Naive thymus-derived CD4-positive, alpha-beta T cell (primary cell): ENCODE results near the gene DCAF11. TPM values are rescaled to one million over a fixed set of nuclear protein-coding genes. Genes with fewer than 3 reads are reported as not detected.

Source experiments
- ATAC-seq: fragments of 150-1000 bp; cut with Tn5 transposase; 2 replicates; pipeline ENCODE4 v1.10.0; 2021; ENCODE audit warnings: mild to moderate bottlenecking, moderate library complexity
- CTCF ChIA-PET: fragments of 350-600 bp; sonication (Branson Sonifier 250); formaldehyde crosslinking; loops from one replicate; lab custom pipeline; 2021; ENCODE audit warnings: antibody characterized with exemption; lab: Charles Lee
- POLR2A ChIA-PET: fragments of 350-600 bp; sonication (Branson Sonifier 250); formaldehyde crosslinking; loops from one replicate; lab custom pipeline; 2021; ENCODE audit warnings: antibody characterized with exemption, inconsistent platforms; lab: Charles Lee
- DNase-seq, 9 donors: peaks; one replicate each; pipeline versions ENCODE4 v3.0.0 to v3.0.0-alpha.2; 2020 to 2022; ENCODE audit warnings: mixed read lengths in 1 of 9
- H3K27ac ChIP-seq: one replicate; pipeline ENCODE4 v1.7.0; 2013; ENCODE audit warnings: mild to moderate bottlenecking, low read depth, low read length, moderate library complexity
- H3K27me3 ChIP-seq, 2 donors: one replicate each; pipeline ENCODE4 v1.7.0; 2013; ENCODE audit warnings: low read length in 2 of 2, mild to moderate bottlenecking in 2 of 2, moderate library complexity in 2 of 2; ENCODE audit not compliant: control insufficient read depth in 2 of 2, insufficient read depth in 2 of 2
- H3K36me3 ChIP-seq, 3 experiments: 1 replicate in 2 of 3; 2 replicates in 1 of 3; pipeline ENCODE4 v1.7.0; 2013; ENCODE audit warnings: low read length in 3 of 3, mild to moderate bottlenecking in 3 of 3, moderate library complexity in 1 of 3; ENCODE audit not compliant: insufficient read depth in 3 of 3, control insufficient read depth in 2 of 3
- H3K4me1 ChIP-seq, 2 donors: one replicate each; pipeline ENCODE4 v1.7.0; 2013; ENCODE audit warnings: low read length in 2 of 2, mild to moderate bottlenecking in 2 of 2, moderate library complexity in 1 of 2; ENCODE audit not compliant: control insufficient read depth in 2 of 2, insufficient read depth in 2 of 2
- H3K4me3 ChIP-seq: 2 replicates; pipeline ENCODE4 v1.7.0; 2013; ENCODE audit warnings: mild to moderate bottlenecking, low read length
- H3K9me3 ChIP-seq, 3 experiments: 1 replicate in 2 of 3; 2 replicates in 1 of 3; pipeline ENCODE4 v1.7.0; 2013; ENCODE audit warnings: low read length in 3 of 3; ENCODE audit not compliant: control insufficient read depth in 2 of 3
- H3K27ac Mint-ChIP-seq, 9 donors: one replicate each; pipeline ENCODE4 v1.8.0; 2020 to 2022; ENCODE audit warnings: mixed read lengths in 9 of 9, mild to moderate bottlenecking in 8 of 9, moderate library complexity in 5 of 9, inconsistent platforms in 2 of 9
- H3K27me3 Mint-ChIP-seq, 5 donors: one replicate each; pipeline ENCODE4 v1.8.0; 2021 to 2022; ENCODE audit warnings: mixed read lengths in 5 of 5, mild to moderate bottlenecking in 1 of 5
- H3K36me3 Mint-ChIP-seq, 5 donors: one replicate each; pipeline ENCODE4 v1.8.0; 2020 to 2022; ENCODE audit warnings: mixed read lengths in 5 of 5, mild to moderate bottlenecking in 3 of 5, inconsistent platforms in 1 of 5
- H3K4me1 Mint-ChIP-seq, 7 donors: one replicate each; pipeline ENCODE4 v1.8.0; 2020 to 2022; ENCODE audit warnings: mixed read lengths in 7 of 7, mild to moderate bottlenecking in 3 of 7, inconsistent platforms in 1 of 7
- H3K4me3 Mint-ChIP-seq, 10 donors: one replicate each; pipeline ENCODE4 v1.8.0; 2020 to 2022; ENCODE audit warnings: mild to moderate bottlenecking in 10 of 10, mixed read lengths in 10 of 10, moderate library complexity in 6 of 10, inconsistent platforms in 2 of 10
- H3K9me3 Mint-ChIP-seq, 11 donors: one replicate each; pipeline ENCODE4 v1.8.0; 2020 to 2022; ENCODE audit warnings: mixed read lengths in 11 of 11, mild to moderate bottlenecking in 4 of 11, inconsistent platforms in 1 of 11, moderate library complexity in 1 of 11
- intact Hi-C, 2 donors: fragments of 100-400 bp; cut with micrococcal nuclease; formaldehyde crosslinking; loops; one replicate each; pipeline ENCODE4 v1.15.1; 2023
- polyA plus RNA-seq, 2 donors: library from polyadenylated mRNA; unstranded; fragments of 300-500 nt; fragmentation: Illumina TruSeq; gene quantifications; one replicate each; pipeline ENCODE4 v1.2.3, GENCODE V29; 2021
- total RNA-seq, 6 experiments: library from RNA in 5 of 6; stranded (reverse) in 5 of 6; gene quantifications; 1 replicate in 5 of 6; 2 replicates in 1 of 6; pipeline ENCODE4 v1.2.3 and lab custom pipeline; 2021 to 2026

The DCAF11 gene
- total and polyA plus RNA-seq, 7 experiments from 2014 or later: 69.1 to 97.0 (median 83.3) TPM

DNA sequence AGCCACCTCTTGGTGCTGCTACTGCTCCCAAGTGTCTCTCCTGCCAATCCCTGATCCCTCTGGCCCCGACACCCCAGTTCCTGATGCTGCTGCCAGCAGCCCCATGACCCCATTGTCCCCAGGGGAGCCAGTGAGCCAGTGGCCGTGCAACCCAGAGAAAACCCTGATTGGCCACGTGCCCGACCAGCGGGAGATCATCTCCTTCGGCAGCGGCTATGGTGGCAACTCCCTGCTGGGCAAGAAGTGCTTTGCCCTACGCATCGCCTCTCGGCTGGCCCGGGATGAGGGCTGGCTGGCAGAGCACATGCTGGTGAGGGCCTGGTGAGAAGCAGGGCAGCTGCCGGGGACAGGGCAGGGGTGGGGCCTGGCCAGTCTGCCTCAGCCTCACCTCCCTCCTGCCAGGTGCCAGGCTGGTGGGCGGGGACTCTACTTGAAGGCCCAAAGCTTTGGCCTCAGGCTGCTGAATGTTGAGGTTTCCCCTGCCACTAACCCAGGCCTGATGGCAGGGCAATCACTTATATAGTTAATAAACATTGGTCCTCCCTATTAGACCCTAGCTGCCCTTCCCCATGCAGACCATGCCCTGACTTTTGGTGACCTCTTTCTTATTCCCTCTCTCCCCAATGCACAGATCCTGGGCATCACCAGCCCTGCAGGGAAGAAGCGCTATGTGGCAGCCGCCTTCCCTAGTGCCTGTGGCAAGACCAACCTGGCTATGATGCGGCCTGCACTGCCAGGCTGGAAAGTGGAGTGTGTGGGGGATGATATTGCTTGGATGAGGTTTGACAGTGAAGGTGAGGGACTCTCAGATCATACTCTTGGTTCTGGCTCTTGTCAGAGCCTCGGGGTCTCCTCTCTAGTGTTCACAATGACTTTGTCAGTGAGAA, 15.4 kb upstream of the DCAF11 start:
- Mint-ChIP-seq H3K9me3 (no peaks in the 10 kb centered on the region), H3K27me3 (no peaks in the 10 kb centered on the region), H3K27ac (peak overlapping the region in 3 of 9 donors; percentile 9 to 65 (median 34)), H3K36me3 (peaks cover 0 to 43% (median 6%) of the 10 kb centered on the region in 5 donors), H3K4me3 (no peak overlapping the region), H3K4me1 (peaks cover 17 to 24% (median 19%) of the 10 kb centered on the region in 7 donors)
- DNase-seq (no peak), ATAC-seq (no peak)
- no peak overlapping the region for H3K27ac ChIP-seq
- H3K4me1 ChIP-seq: peaks cover 6 to 10% of the 10 kb centered on the region in 2 donors
- ChIA-PET POLR2A (no interaction called here), CTCF (interaction anchor here (11.7 kb wide), 1 partner anchor 43 kb away, joined by 246 read pairs; the partner anchor contains the start of gene CARMIL3)
- no peaks in the 10 kb centered on the region for H3K9me3 ChIP-seq
- no peaks in the 10 kb centered on the region for H3K27me3 ChIP-seq
- no peak overlapping the region for H3K4me3 ChIP-seq
- H3K36me3 ChIP-seq: peaks cover 0 to 50% (median 5%) of the 10 kb centered on the region in 3 experiments
- intact Hi-C loops: no loop called here

DNA sequence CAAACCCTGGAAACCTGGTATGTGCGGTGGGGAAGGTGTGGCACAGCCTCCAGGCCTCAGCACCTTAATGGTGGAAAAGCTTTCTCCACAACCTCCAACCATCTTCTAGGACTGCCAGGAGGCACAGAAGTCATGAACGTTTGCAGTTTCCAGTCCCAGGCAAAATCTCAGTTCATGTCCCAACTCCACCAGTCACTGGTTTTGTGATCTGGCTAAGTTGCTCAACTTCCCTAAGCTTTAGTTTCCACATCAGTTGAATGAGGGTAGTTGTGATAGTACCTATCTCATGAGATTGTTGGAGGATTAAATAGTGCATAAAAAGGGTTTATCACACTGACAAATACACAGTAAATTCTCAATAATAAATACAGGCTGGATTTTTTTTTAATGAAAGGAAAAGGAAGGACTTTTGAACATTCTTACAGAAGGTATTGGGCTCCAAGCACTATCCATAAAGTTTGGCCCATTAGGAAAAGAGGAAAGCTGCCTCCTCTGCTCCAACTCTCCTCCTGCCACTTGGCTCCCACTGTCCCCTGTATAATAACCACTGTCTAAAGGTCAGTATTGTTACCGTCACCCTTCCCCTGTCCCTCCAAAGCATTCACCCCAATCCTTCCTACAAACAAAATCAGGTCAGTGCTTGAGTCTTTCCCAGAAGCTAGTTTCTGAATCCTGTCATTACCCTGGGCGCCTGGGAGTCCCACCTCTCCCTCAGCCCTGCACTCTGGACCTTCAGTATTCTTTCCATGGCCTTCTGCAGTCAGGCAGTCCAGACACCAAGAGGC, 14.2 kb upstream of the DCAF11 start:
- H3K27ac Mint-ChIP-seq: peak overlapping the region in 2 of 9 donors; percentile 15 to 34
- ChIA-PET CTCF (interaction anchor here (1.4 to 11.7 kb wide), 3 partner anchors 6 to 45 kb away, joined by 3 to 246 read pairs (median 165); partner anchors contain the start of genes CARMIL3 and PCK2), POLR2A (interaction anchor here (0.7 kb wide), 1 partner anchor 21 kb away, joined by 3 read pairs; no protein-coding TSS in a partner anchor)
- no peak for DNase-seq
- H3K9me3 Mint-ChIP-seq: peaks cover 0 to 2% (median 0%) of the 10 kb centered on the region in 11 donors
- ATAC-seq: no peak
- H3K36me3 Mint-ChIP-seq: peaks cover 3 to 45% (median 15%) of the 10 kb centered on the region in 5 donors
- no peak overlapping the region for H3K27ac ChIP-seq
- H3K27me3 ChIP-seq: no peaks in the 10 kb centered on the region
- H3K27me3 Mint-ChIP-seq: no peaks in the 10 kb centered on the region
- H3K4me3 ChIP-seq: no peak overlapping the region
- H3K4me3 Mint-ChIP-seq: no peak overlapping the region
- peaks cover 10 to 17% (median 12%) of the 10 kb centered on the region in 7 donors for H3K4me1 Mint-ChIP-seq
- intact Hi-C loops: no loop called here
- H3K9me3 ChIP-seq: no peaks in the 10 kb centered on the region
- H3K36me3 ChIP-seq: peaks cover 0 to 45% (median 5%) of the 10 kb centered on the region in 3 experiments
- H3K4me1 ChIP-seq: peaks cover 5 to 6% of the 10 kb centered on the region in 2 donors

DNA sequence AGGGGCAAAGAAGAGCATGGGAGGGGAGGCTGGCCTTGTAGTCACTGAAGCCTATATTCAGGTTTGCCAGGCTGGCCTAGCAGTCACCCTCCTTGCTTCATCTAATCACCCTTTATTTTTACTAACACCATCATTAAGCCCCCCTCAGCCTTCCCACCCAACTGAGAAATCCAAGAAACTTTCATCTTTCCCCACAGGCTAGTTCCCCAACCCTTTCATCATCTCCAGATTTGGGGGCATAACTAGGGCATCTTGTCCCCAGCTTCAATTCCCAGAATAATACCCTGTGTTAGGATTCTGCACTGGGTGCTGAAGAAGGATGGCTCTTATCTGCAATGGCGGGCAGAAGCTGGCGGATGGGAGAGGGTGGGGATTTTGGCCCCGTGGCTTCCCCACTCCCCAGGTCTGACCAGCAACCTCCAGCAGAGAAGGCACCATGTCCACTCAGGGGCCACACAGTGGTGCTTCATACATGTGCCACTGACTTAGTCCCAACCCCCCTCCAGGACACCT, 13.5 kb upstream of the DCAF11 start:
- Histone ChIP-seq H3K27me3 (no peaks in the 10 kb centered on the region), H3K4me1 (no peaks in the 10 kb centered on the region), H3K27ac (no peak overlapping the region), H3K9me3 (no peaks in the 10 kb centered on the region), H3K4me3 (no peak overlapping the region), H3K36me3 (peaks cover 0 to 45% (median 5%) of the 10 kb centered on the region in 3 experiments)
- ATAC-seq (no peak), DNase-seq (no peak)
- H3K27ac Mint-ChIP-seq: peak overlapping the region in 1 of 9 donors; percentile 15
- ChIA-PET CTCF (interaction anchor here (1.4 to 11.7 kb wide), 3 partner anchors 7 to 45 kb away, joined by 3 to 246 read pairs (median 165); partner anchors contain the start of genes CARMIL3 and PCK2), POLR2A (interaction anchor here (0.7 to 1.1 kb wide), 2 partner anchors 13 to 21 kb away, joined by 3 read pairs; partner anchors contain the start of genes DCAF11 and NRL)
- no peaks in the 10 kb centered on the region for H3K27me3 Mint-ChIP-seq
- peaks cover 0 to 2% (median 0%) of the 10 kb centered on the region in 11 donors for H3K9me3 Mint-ChIP-seq
- peaks cover 5 to 15% (median 7%) of the 10 kb centered on the region in 7 donors for H3K4me1 Mint-ChIP-seq
- peaks cover 3 to 44% (median 15%) of the 10 kb centered on the region in 5 donors for H3K36me3 Mint-ChIP-seq
- no peak overlapping the region for H3K4me3 Mint-ChIP-seq
- intact Hi-C loops: no loop called here

DNA sequence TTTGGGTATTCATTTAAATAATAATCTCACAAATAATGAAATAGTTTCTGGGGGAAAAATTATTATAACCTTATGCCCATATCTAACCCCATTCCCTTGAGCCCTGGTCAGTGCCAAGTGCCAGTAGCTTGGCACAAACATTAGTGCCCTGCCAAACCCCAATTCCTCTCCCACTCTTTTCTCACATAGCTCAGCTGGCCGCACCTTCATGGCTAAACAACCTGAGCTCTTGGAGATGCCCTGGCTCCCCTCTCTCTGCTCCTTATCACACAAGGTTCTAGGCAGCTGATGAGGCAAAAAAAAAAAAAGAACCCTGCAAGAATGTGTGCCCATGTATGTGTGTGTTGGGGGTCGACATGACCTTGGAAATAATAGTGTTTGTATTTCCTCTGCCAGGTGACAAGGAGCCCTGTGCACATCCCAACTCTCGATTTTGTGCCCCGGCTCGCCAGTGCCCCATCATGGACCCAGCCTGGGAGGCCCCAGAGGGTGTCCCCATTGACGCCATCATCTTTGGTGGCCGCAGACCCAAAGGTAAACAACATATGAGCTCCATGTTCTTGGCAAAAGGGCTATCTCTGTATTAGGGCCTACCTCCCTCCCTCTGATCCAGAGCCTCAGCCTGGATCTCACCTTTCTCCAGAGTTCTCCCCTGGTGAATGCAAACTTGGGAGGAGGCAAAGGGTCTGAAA, 12.1 kb upstream of the DCAF11 start:
- Mint-ChIP-seq H3K36me3 (peaks cover 3 to 44% (median 15%) of the 10 kb centered on the region in 5 donors), H3K27me3 (no peaks in the 10 kb centered on the region)
- peaks cover 0 to 45% (median 5%) of the 10 kb centered on the region in 3 experiments for H3K36me3 ChIP-seq

DNA sequence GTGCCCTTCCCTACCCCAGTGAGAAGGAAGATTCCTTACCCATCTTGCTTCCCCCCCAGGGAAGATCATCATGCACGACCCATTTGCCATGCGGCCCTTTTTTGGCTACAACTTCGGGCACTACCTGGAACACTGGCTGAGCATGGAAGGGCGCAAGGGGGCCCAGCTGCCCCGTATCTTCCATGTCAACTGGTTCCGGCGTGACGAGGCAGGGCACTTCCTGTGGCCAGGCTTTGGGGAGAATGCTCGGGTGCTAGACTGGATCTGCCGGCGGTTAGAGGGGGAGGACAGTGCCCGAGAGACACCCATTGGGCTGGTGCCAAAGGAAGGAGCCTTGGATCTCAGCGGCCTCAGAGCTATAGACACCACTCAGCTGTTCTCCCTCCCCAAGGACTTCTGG, 11.1 kb upstream of the DCAF11 start:
- H3K27me3 ChIP-seq: no peaks in the 10 kb centered on the region
- H3K4me1 Mint-ChIP-seq: peaks cover 1 to 22% (median 5%) of the 10 kb centered on the region in 7 donors
- no peak for ATAC-seq
- no peak for DNase-seq
- ChIA-PET CTCF (interaction anchor here (11.5 to 11.7 kb wide), 2 partner anchors 10 to 48 kb away, joined by 165 to 246 read pairs; partner anchors contain the start of genes CARMIL3 and PCK2), POLR2A (interaction anchor here (3.0 to 6.0 kb wide), 2 partner anchors 9 to 11 kb away, joined by 9 to 85 read pairs; partner anchors contain the start of genes DCAF11, NRL and PCK2)
- no peak overlapping the region for H3K4me3 ChIP-seq
- H3K27ac Mint-ChIP-seq: peak overlapping the region in 2 of 9 donors; percentile 31 to 48
- H3K27ac ChIP-seq: no peak overlapping the region
- no peaks in the 10 kb centered on the region for H3K9me3 ChIP-seq
- H3K9me3 Mint-ChIP-seq: peaks cover 0 to 2% (median 0%) of the 10 kb centered on the region in 11 donors
- H3K4me3 Mint-ChIP-seq: no peak overlapping the region
- intact Hi-C loops: no loop called here
- H3K4me1 ChIP-seq: peaks cover under 1 to 2% of the 10 kb centered on the region in 2 donors
- H3K36me3 Mint-ChIP-seq: peaks cover 3 to 44% (median 15%) of the 10 kb centered on the region in 5 donors
- H3K36me3 ChIP-seq: peaks cover 0 to 40% (median 5%) of the 10 kb centered on the region in 3 experiments
- no peaks in the 10 kb centered on the region for H3K27me3 Mint-ChIP-seq

More for the DNA sequence above, 12.1 kb upstream of the DCAF11 start:
- Mint-ChIP-seq H3K9me3 (peaks cover 0 to 2% (median 0%) of the 10 kb centered on the region in 11 donors), H3K27ac (peak overlapping the region in 2 of 9 donors; percentile 19 to 43), H3K4me1 (peaks cover 0 to 16% (median 0%) of the 10 kb centered on the region in 7 donors), H3K4me3 (no peak overlapping the region)
- ATAC-seq (no peak), DNase-seq (no peak)
- intact Hi-C loops: no loop called here
- Histone ChIP-seq H3K9me3 (no peaks in the 10 kb centered on the region), H3K4me1 (no peaks in the 10 kb centered on the region), H3K27me3 (no peaks in the 10 kb centered on the region), H3K27ac (no peak overlapping the region), H3K4me3 (no peak overlapping the region)
- CTCF ChIA-PET: interaction anchor here (0.8 to 11.7 kb wide), 4 partner anchors 9 to 47 kb away, joined by 3 to 246 read pairs (median 84); partner anchors contain the start of genes CARMIL3 and PCK2
- POLR2A ChIA-PET: interaction anchor here (0.9 to 3.0 kb wide), 2 partner anchors 12 to 45 kb away, joined by 3 to 9 read pairs; partner anchors contain the start of genes DCAF11, NRL and RNF31
